HG02678 (cell line): ENCODE results near the gene HAUS8.

Experiments used
- ATAC-seq: cut with Tn5 transposase; IDR thresholded peaks from one replicate; pipeline ENCODE4 v1.9.1; 2021; ENCODE audit warnings: mild to moderate bottlenecking, moderate library complexity; ENCODE audit not compliant: unreplicated experiment

Gene HAUS8

GRCh38 chr19:17076543-17076991 lies 1.3 kb upstream of the HAUS8 start:
- no peak for ATAC-seq

- no peak for ATAC-seq
Measured at GRCh38 chr19:17075864-17076542, 751 bp upstream of the HAUS8 start.

- no peak for ATAC-seq
Measured at GRCh38 chr19:17074634-17075034, 618 bp downstream of the HAUS8 start.

GRCh38 chr19:17073869-17074633 lies 1.2 kb downstream of the HAUS8 start:
- ATAC-seq: no peak

- no peak for ATAC-seq
Measured at GRCh38 chr19:17070912-17071311, 4.3 kb downstream of the HAUS8 start.

- ATAC-seq: no peak
Measured at GRCh38 chr19:17070421-17070820, 4.8 kb downstream of the HAUS8 start.

GRCh38 chr19:17069193-17069592 lies 6.1 kb downstream of the HAUS8 start:
- ATAC-seq: no peak

GRCh38 chr19:17063428-17063827 lies 11.8 kb downstream of the HAUS8 start:
- ATAC-seq: no peak

- ATAC-seq: no peak
Measured at GRCh38 chr19:17061691-17062090, 13.6 kb downstream of the HAUS8 start.

GRCh38 chr19:17061205-17061604 lies 14.0 kb downstream of the HAUS8 start:
- ATAC-seq: no peak

GRCh38 chr19:17060802-17061201 lies 14.4 kb downstream of the HAUS8 start:
- ATAC-seq: no peak

GRCh38 chr19:17058236-17058635 lies 17.0 kb downstream of the HAUS8 start:
- ATAC-seq: no peak

- ATAC-seq: no peak
Measured at GRCh38 chr19:17055636-17056035, 19.6 kb downstream of the HAUS8 start.

- ATAC-seq: no peak
Measured at GRCh38 chr19:17054746-17055145, 20.5 kb downstream of the HAUS8 start.

- no peak for ATAC-seq
Measured at GRCh38 chr19:17052439-17052838, 22.8 kb downstream of the HAUS8 start.

- ATAC-seq: no peak
Measured at GRCh38 chr19:17049711-17050280, 25.5 kb downstream of the HAUS8 start.

GRCh38 chr19:17048885-17049453 lies 26.3 kb downstream of the HAUS8 start:
- ATAC-seq: no peak

GRCh38 chr19:17045907-17046502 lies 29.2 kb downstream of the HAUS8 start:
- ATAC-seq: no peak

- no peak for ATAC-seq
Measured at GRCh38 chr19:17043744-17044143, 31.5 kb downstream of the HAUS8 start.

- no peak for ATAC-seq
Measured at GRCh38 chr19:17041976-17042375, 33.3 kb downstream of the HAUS8 start.

- no peak for ATAC-seq
Measured at GRCh38 chr19:17037966-17038500, 37.2 kb downstream of the HAUS8 start.
